Endothelial cell of umbilical vein (primary cell): Measurements from ENCODE around the gene ARHGEF25. TPM values are rescaled to one million over a fixed set of nuclear protein-coding genes. Genes with fewer than 3 reads are reported as not detected.

Experiments
- BruUV-seq: library from RNA; stranded (reverse); fragments of 400-500 nt; replicated peaks from 2 replicates; lab custom pipeline; 2021; lab: Mats Ljungman, UMichigan
- CTCF ChIA-PET: fragments of 300-600, 350-600 bp; sonication (Branson Sonifier 250); formaldehyde crosslinking; loops from one replicate; lab custom pipeline; 2021; ENCODE audit warnings: antibody characterized with exemption, inconsistent platforms; lab: Charles Lee
- POLR2A ChIA-PET: fragments of 300-600, 350-600 bp; sonication (Branson Sonifier 250); formaldehyde crosslinking; loops from one replicate; lab custom pipeline; 2021; ENCODE audit warnings: antibody characterized with exemption, inconsistent platforms; lab: Charles Lee
- DNase-seq: peaks from one replicate; pipeline ENCODE4 v3.0.0-alpha.2; 2011; ENCODE audit warnings: low read depth, low spot score
- FAIRE-seq: peaks from 2 replicates; lab custom pipeline; 2011; peaks lifted over from hg19 to GRCh38; lab: Jason Lieb, UNC
- H2AFZ ChIP-seq: 2 replicates; pipeline ENCODE4 v1.6.0; 2012; ENCODE audit warnings: low read depth, low read length, control low read depth, inconsistent platforms
- H3K27ac ChIP-seq: 2 replicates; pipeline ENCODE4 v1.5.1; 2011; ENCODE audit warnings: low read depth, mild to moderate bottlenecking, control low read depth, low read length, moderate library complexity; ENCODE audit not compliant: insufficient read depth
- H3K27me3 ChIP-seq, 2 experiments: 2 replicates each; pipeline versions ENCODE4 v1.6.0 to v1.6.1; 2011; ENCODE audit warnings: low read length in 2 of 2, mixed read lengths in 1 of 2; ENCODE audit not compliant: control insufficient read depth in 2 of 2, insufficient read depth in 2 of 2
- H3K36me3 ChIP-seq, 2 experiments: 2 replicates in 1 of 2; 3 replicates in 1 of 2; pipeline ENCODE4 v1.5.1; 2011; ENCODE audit warnings: low read length in 2 of 2, mild to moderate bottlenecking in 1 of 2, moderate library complexity in 1 of 2; ENCODE audit not compliant: control insufficient read depth in 2 of 2, insufficient read depth in 2 of 2; ENCODE audit errors: extremely low read depth in 1 of 2
- H3K4me1 ChIP-seq: 3 replicates; pipeline ENCODE4 v1.5.1; 2011; ENCODE audit warnings: mild to moderate bottlenecking, low read length; ENCODE audit not compliant: control insufficient read depth, insufficient read depth; ENCODE audit errors: extremely low read depth
- H3K4me2 ChIP-seq: 2 replicates; pipeline ENCODE4 v1.6.1; 2011; ENCODE audit warnings: low read length, control low read depth, mixed read lengths; ENCODE audit not compliant: insufficient read depth
- H3K4me3 ChIP-seq, 3 experiments: fragments of 200-600 bp in 1 of 3; sonication (generic), shearing (Covaris generic) in 1 of 3; replicated peaks in 1 of 3; 2 replicates each; pipeline ENCODE4 v1.5.1; 2011 to 2016; ENCODE audit warnings: control low read depth in 3 of 3, low read length in 3 of 3, mild to moderate bottlenecking in 2 of 3, inconsistent platforms in 1 of 3, low read depth in 1 of 3, moderate library complexity in 1 of 3; ENCODE audit not compliant: insufficient read depth in 1 of 3
- H3K79me2 ChIP-seq: 2 replicates; pipeline ENCODE4 v1.6.0; 2012; ENCODE audit warnings: low read length, inconsistent platforms; ENCODE audit not compliant: control insufficient read depth, insufficient read depth
- H3K9ac ChIP-seq: replicated peaks from 2 replicates; pipeline ENCODE3; 2011; ENCODE audit warnings: low read length, control low read depth; ENCODE audit not compliant: insufficient read depth; ENCODE audit errors: extremely low read depth
- H3K9me1 ChIP-seq: replicated peaks from 3 replicates; pipeline ENCODE4 v1.6.0; 2011; ENCODE audit warnings: mild to moderate bottlenecking, low read length; ENCODE audit not compliant: control insufficient read depth, insufficient read depth; ENCODE audit errors: extremely low read depth
- H3K9me3 ChIP-seq: replicated peaks from 2 replicates; pipeline ENCODE4 v1.5.1; 2012; ENCODE audit warnings: low read length, inconsistent platforms; ENCODE audit not compliant: control insufficient read depth, insufficient read depth
- H4K20me1 ChIP-seq: replicated peaks from 2 replicates; pipeline ENCODE3; 2011; ENCODE audit warnings: mild to moderate bottlenecking, low read length; ENCODE audit not compliant: control insufficient read depth, insufficient read depth; ENCODE audit errors: extremely low read depth
- EZH2 ChIP-seq: IDR thresholded peaks from 2 replicates; pipeline ENCODE4 v1.6.1; 2012; ENCODE audit warnings: borderline replicate concordance, low read depth, mild to moderate bottlenecking, moderate library complexity, low read length, inconsistent platforms; ENCODE audit not compliant: severe bottlenecking
- FOS ChIP-seq: IDR thresholded peaks from 2 replicates; pipeline ENCODE4 v1.6.1; 2011; ENCODE audit warnings: mild to moderate bottlenecking, low read length, moderate library complexity, borderline replicate concordance; ENCODE audit not compliant: insufficient read depth
- GATA2 ChIP-seq: IDR thresholded peaks from 2 replicates; pipeline ENCODE4 v1.7.0; 2011; ENCODE audit warnings: low read depth, mild to moderate bottlenecking, moderate library complexity, mixed read lengths, low read length; ENCODE audit not compliant: insufficient read length, insufficient read depth
- JUN ChIP-seq: IDR thresholded peaks from 2 replicates; pipeline ENCODE4 v1.6.1; 2011; ENCODE audit warnings: borderline replicate concordance, low read depth; ENCODE audit not compliant: insufficient read length, insufficient read depth
- MYC ChIP-seq: IDR thresholded peaks from one replicate; pipeline ENCODE4 v1.6.1; 2011; ENCODE audit warnings: mild to moderate bottlenecking, low read depth, low read length
- POLR2A ChIP-seq: IDR thresholded peaks from 2 replicates; pipeline ENCODE4 v1.6.1; 2012; ENCODE audit warnings: low read depth, mild to moderate bottlenecking, control low read depth, low read length
- POLR2AphosphoS5 ChIP-seq: IDR thresholded peaks from 2 replicates; pipeline ENCODE4 v1.6.1; 2012; ENCODE audit warnings: low read depth, mild to moderate bottlenecking, control low read depth, low read length, moderate library complexity; ENCODE audit not compliant: insufficient read depth
- dilution Hi-C: fragments of 300-500 bp; cut with MboI; formaldehyde crosslinking; loops from one replicate; pipeline ENCODE4 v1.15.0; 2019; ENCODE audit warnings: low sequenced_read_pairs; ENCODE audit not compliant: extremely low pct_ligation_motif_present
- intact Hi-C: fragments of 100-400 bp; cut with micrococcal nuclease; formaldehyde crosslinking; loops from one replicate; pipeline ENCODE4 v1.10.0; 2022
- polyA plus RNA-seq, 4 experiments: library from polyadenylated mRNA; depleted of rRNA in 3 of 4; stranded (reverse) in 3 of 4; unstranded in 1 of 4; fragments of >200 nt; gene quantifications; 2 replicates each; pipeline versions ENCODE4 v1.2.1 to v1.2.3, GENCODE V29; 2011 to 2012; ENCODE audit warnings: missing spikeins in 1 of 4
- total RNA-seq: library from RNA; stranded (reverse); gene quantifications from 2 replicates; pipeline ENCODE4 v1.2.3, GENCODE V29; 2021
- TF ChIP-seq, protein P1 (sequence below): IDR thresholded peaks from 2 replicates; pipeline ENCODE4 v1.6.1; 2011; ENCODE audit not compliant: insufficient read depth, insufficient read length
- TF ChIP-seq, protein P2 (sequence below), 2 donors: IDR thresholded peaks; 1 replicate in 1 of 2; 2 replicates in 1 of 2; pipeline ENCODE4 v1.5.1; 2011; ENCODE audit warnings: low read length in 2 of 2, mild to moderate bottlenecking in 2 of 2, moderate library complexity in 2 of 2, control low read depth in 1 of 2, inconsistent platforms in 1 of 2, low read depth in 1 of 2; ENCODE audit not compliant: insufficient read depth in 1 of 2; ENCODE audit errors: extremely low read depth in 1 of 2

The ARHGEF25 gene
- total and polyA plus RNA-seq, 2 donors (not counting 3 experiments of a cell fraction or from before 2014, with no cell fraction given), result 4.7 to 7.4 TPM

DNA sequence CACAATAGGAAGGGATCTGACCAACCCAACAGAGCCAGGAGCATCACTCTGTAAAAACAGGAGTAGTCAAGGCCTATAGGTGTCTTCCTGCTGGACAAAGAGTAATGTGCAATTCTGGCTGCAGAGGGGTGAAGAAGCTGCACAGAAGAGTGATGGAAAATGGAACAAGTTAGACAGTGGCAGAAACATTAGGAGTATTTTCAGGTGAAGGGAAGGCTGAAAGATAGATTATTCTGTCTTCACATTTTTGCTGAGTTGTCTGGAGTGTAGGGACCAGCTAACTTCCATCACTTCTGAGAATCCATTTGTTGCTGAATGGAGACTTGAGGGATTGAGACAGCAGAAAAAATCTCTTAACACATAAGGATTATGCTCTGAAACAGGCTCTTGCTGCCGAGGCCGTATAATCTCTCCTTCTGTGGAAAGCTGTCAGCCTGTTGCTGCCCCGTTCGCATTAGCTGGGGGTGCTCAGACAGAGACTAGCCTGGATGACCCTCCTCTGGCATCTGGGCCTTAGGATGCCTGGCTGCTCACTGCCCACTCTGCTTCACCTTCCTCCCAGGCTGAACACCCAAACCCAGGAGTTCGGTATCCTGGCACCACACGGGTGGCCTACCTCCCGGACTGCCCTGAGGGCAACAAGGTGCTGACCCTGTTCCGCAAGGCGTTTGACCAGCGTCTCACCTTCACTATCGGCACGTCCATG, 3.1 kb upstream of the ARHGEF25 start:
- Histone ChIP-seq H3K4me3 (no peak overlapping the region), H3K9me3 (no peaks in the 10 kb centered on the region), H3K4me2 (no peak overlapping the region), H3K79me2 (no peaks in the 10 kb centered on the region), H3K9ac (no peak overlapping the region), H3K9me1 (no peaks in the 10 kb centered on the region), H3K27me3 (peaks cover 5 to 14% of the 10 kb centered on the region in 2 experiments), H3K27ac (no peak overlapping the region), H3K36me3 (peaks cover 0 to 1% of the 10 kb centered on the region in 2 experiments), H3K4me1 (peaks cover 9% of the 10 kb centered on the region), H4K20me1 (no peaks in the 10 kb centered on the region), H2AFZ (no peak overlapping the region)
- FAIRE-seq (no peak), DNase-seq (no peak)
- POLR2A ChIA-PET, result no interaction called here
- no TSS peak for BruUV-seq
- TF ChIP-seq JUN (no peak), MYC (no peak), POLR2AphosphoS5 (no peak), GATA2 (no peak), EZH2 (no peak), POLR2A (no peak), FOS (no peak)
- TF ChIP-seq, protein P1, sequence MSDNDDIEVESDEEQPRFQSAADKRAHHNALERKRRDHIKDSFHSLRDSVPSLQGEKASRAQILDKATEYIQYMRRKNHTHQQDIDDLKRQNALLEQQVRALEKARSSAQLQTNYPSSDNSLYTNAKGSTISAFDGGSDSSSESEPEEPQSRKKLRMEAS, result no peak
- TF ChIP-seq, protein P2, sequence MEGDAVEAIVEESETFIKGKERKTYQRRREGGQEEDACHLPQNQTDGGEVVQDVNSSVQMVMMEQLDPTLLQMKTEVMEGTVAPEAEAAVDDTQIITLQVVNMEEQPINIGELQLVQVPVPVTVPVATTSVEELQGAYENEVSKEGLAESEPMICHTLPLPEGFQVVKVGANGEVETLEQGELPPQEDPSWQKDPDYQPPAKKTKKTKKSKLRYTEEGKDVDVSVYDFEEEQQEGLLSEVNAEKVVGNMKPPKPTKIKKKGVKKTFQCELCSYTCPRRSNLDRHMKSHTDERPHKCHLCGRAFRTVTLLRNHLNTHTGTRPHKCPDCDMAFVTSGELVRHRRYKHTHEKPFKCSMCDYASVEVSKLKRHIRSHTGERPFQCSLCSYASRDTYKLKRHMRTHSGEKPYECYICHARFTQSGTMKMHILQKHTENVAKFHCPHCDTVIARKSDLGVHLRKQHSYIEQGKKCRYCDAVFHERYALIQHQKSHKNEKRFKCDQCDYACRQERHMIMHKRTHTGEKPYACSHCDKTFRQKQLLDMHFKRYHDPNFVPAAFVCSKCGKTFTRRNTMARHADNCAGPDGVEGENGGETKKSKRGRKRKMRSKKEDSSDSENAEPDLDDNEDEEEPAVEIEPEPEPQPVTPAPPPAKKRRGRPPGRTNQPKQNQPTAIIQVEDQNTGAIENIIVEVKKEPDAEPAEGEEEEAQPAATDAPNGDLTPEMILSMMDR (IDR thresholded peaks at IDR 0.05; ENCODE audit: extremely low read depth in 1 of 2, insufficient read depth in 1 of 2, low read depth in 1 of 2, low read length in 2 of 2), result no peak
- dilution Hi-C loops (no loop called here), intact Hi-C loops (no loop called here)
- CTCF ChIA-PET, result interaction anchor here (1.4 to 6.8 kb wide), 3 partner anchors 14 to 25 kb away, joined by 3 to 44 read pairs (median 4); no protein-coding TSS in a partner anchor
